Activated T-helper 2 cell treated with anti-CD3 and anti-CD28 coated beads, Interferon-gamma antibody, Interleukin-2, Interleukin-4, amounts not matched to agents 10 μg/mL and 5 μg/mL and 100 μg/mL, durations not matched to agents 14 hours and 24 hours and 36 hours (primary cell): ENCODE measurements around the gene RNF112. TPM values are rescaled to one million over a fixed set of nuclear protein-coding genes. Genes with fewer than 3 reads are reported as not detected.
A peak's percentile ranks its signal among the peaks of the same experiment; 100 is the strongest.

Experiments used
- DNase-seq: peaks from one replicate; pipeline ENCODE4 v3.0.0; 2021; ENCODE audit warnings: low spot score
- H3K27ac Mint-ChIP-seq: one replicate; pipeline ENCODE4 v1.8.0; 2021; ENCODE audit warnings: mixed read lengths
- H3K27me3 Mint-ChIP-seq: one replicate; pipeline ENCODE4 v1.8.0; 2021; ENCODE audit warnings: low read depth, mixed read lengths
- H3K36me3 Mint-ChIP-seq: one replicate; pipeline ENCODE4 v1.8.0; 2021; ENCODE audit warnings: low read depth, mixed read lengths
- H3K4me1 Mint-ChIP-seq: one replicate; pipeline ENCODE4 v1.8.0; 2021; ENCODE audit warnings: low read depth, mixed read lengths
- H3K4me3 Mint-ChIP-seq: one replicate; pipeline ENCODE4 v1.8.0; 2021; ENCODE audit warnings: low read depth, mild to moderate bottlenecking, moderate library complexity, mixed read lengths
- H3K9me3 Mint-ChIP-seq: one replicate; pipeline ENCODE4 v1.8.0; 2021; ENCODE audit warnings: mixed read lengths
- intact Hi-C: fragments of 100-400 bp; cut with micrococcal nuclease; formaldehyde crosslinking; loops from one replicate; pipeline ENCODE4 v1.15.1; 2023
- total RNA-seq: library from RNA; stranded (reverse); gene quantifications from 2 replicates; pipeline ENCODE4 v1.2.3, GENCODE V29; 2022

RNF112 gene
- total RNA-seq, result 0.16 and 0.32 TPM in 2 replicates

GRCh38 chr17:19410875-19411620 lies at the start of gene RNF112:
RNF112 (plus strand) TSS chr17:19411232; CDS start chr17:19411409, 177 bp downstream.
- Mint-ChIP-seq H3K36me3 (no peaks in the 10 kb centered on the region), H3K4me3 (no peak within 1 kb of the TSS), H3K27ac (no peak within 1 kb of the TSS), H3K4me1 (no peaks in the 10 kb centered on the region), H3K27me3 (no peaks in the 10 kb centered on the region), H3K9me3 (no peaks in the 10 kb centered on the region)
- DNase-seq, result no peak
- intact Hi-C loops, result no loop called here

DNA sequence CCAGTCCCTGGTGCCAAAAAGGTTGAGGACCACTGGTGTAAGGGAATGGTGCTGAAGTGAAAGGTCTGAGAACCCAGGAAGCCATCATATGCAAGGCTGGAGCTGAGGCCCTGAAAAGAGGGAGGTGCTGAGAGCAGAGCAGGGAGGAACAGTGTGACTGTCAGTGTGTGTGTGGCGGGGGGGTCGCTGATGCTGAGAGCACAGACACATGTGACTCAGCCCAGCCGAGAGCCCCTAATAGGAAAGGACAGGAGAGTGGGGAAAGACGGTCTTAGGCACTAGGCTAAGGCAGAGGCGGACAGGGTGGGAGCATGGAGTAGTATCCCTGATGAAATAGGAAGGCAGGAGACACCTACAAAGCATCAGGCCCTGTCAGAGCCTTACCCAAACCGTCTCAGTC lies 49.7 kb upstream of the RNF112 start:
- intact Hi-C loops, result no loop called here

DNA sequence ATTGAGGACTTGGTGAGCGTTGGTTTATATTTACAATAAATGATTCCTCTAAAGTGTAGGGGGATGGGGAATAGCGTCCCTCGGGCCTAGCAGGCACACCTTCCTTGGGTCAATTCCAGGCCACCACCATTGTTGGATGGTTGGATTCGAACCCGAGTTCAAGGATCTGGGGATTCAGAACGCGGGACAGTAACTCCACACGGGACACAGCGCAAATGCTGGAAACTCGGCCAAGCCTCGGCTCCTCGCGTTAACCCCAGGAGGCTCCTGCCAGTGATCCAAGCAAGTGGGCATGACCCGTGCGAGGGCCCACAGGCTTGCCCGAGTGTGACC lies 49.1 kb upstream of the RNF112 start:
- peaks cover 3% of the 10 kb centered on the region for H3K4me1 Mint-ChIP-seq
- intact Hi-C loops, result loop anchor here (1.0 kb wide), 2 partner anchors 16 to 85 kb away; partner anchors contain the start of gene MAPK7
- H3K36me3 Mint-ChIP-seq, result no peaks in the 10 kb centered on the region
- H3K4me3 Mint-ChIP-seq, result peak overlapping the region; percentile 70
- no peak for DNase-seq
- no peaks in the 10 kb centered on the region for H3K9me3 Mint-ChIP-seq
- H3K27me3 Mint-ChIP-seq, result peaks cover 16% of the 10 kb centered on the region
- no peak overlapping the region for H3K27ac Mint-ChIP-seq

More for the DNA sequence above, 49.7 kb upstream of the RNF112 start:
- Mint-ChIP-seq H3K4me3 (peak overlapping the region; percentile 51), H3K9me3 (no peaks in the 10 kb centered on the region), H3K36me3 (no peaks in the 10 kb centered on the region), H3K4me1 (peaks cover 3% of the 10 kb centered on the region), H3K27ac (no peak overlapping the region), H3K27me3 (peaks cover 16% of the 10 kb centered on the region)
- no peak for DNase-seq

- Mint-ChIP-seq H3K27me3 (peaks cover 16% of the 10 kb centered on the region), H3K36me3 (no peaks in the 10 kb centered on the region), H3K4me3 (peak within 1 kb of the TSS; percentile 85), H3K27ac (peak within 1 kb of the TSS; percentile 29), H3K9me3 (no peaks in the 10 kb centered on the region), H3K4me1 (peaks cover 3% of the 10 kb centered on the region)
- intact Hi-C loops, result loop anchor here (1.0 kb wide), 2 partner anchors 16 to 85 kb away; partner anchors contain the start of gene MAPK7
- peak; percentile 84 for DNase-seq
Observed at GRCh38 chr17:19362277-19363113, 48.5 kb upstream of the RNF112 start, which contains the start of gene B9D1. B9D1 (minus strand) TSS chr17:19362723; CDS start chr17:19362569, 154 bp downstream.

DNA sequence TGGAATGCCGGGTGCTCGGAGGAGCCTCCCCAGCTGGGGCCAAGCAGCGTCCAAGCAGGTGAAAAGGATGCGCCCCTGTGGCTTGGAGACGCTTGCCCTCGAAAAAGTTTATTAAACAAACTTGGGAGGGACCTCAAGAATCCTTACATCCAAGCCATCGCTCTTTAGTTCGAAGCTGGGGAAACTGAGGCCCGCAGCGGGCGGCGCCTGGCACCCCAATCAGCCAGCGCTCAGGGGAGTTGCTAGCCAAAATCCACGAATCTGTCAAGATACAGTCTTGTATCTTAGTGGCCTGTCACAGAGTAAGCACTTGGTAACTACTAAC lies 48.0 kb upstream of the RNF112 start:
- Mint-ChIP-seq H3K4me1 (peaks cover 3% of the 10 kb centered on the region), H3K36me3 (no peaks in the 10 kb centered on the region), H3K9me3 (no peaks in the 10 kb centered on the region), H3K27ac (no peak overlapping the region), H3K4me3 (peak overlapping the region; percentile 85), H3K27me3 (peaks cover 15% of the 10 kb centered on the region)
- no peak for DNase-seq
- intact Hi-C loops, result no loop called here

- Mint-ChIP-seq H3K4me3 (no peak overlapping the region), H3K27me3 (peaks cover 13% of the 10 kb centered on the region), H3K9me3 (no peaks in the 10 kb centered on the region), H3K36me3 (no peaks in the 10 kb centered on the region), H3K27ac (no peak overlapping the region), H3K4me1 (peaks cover 7% of the 10 kb centered on the region)
- DNase-seq, result no peak
- intact Hi-C loops, result no loop called here
Observed at GRCh38 chr17:19363460-19364035, 47.5 kb upstream of the RNF112 start.

DNA sequence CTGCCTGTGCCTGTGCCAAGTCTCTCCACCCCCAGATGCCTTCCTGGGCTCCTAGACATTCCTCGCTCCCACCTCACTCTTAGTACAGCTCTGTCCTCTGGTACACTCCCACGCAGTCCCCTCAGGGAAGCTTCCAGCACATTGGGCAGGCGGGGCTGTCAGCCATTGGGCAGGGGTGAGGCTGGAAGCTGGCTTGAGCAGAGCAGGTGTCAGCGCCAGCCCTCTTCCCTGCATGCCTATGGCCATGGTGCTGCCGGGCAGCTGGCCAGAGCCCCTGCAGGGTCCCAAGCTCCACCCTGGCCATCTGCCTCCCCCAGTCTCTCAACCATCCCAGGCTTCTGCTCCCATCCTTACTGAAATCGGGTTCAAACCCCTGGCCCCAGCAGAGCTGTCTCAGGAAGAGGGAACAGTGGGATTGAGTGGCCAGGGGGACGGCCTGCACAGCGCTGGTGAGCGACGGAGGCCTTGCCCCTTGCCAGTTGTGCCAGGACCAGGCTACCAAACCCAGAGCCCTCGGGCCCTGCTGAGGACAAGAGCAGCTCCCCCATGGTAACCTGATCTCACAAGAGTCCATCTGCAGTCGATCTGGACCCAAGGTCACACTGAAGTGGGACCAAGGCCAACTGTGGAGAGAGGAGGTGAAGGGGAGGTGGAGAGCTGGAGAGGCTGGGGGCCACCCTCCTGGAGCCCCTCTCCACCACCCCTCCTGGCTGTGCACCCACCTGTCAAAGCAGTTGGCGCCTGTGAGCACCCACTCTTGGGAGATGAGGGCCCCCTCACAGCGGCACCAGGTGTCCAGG lies 46.1 kb upstream of the RNF112 start:
- H3K9me3 Mint-ChIP-seq, result no peaks in the 10 kb centered on the region

GRCh38 chr17:19365499-19365817 lies 45.6 kb upstream of the RNF112 start:
- no peaks in the 10 kb centered on the region for H3K9me3 Mint-ChIP-seq
- H3K27ac Mint-ChIP-seq, result no peak overlapping the region
- no peak overlapping the region for H3K4me3 Mint-ChIP-seq
- no peak for DNase-seq
- intact Hi-C loops, result no loop called here
- peaks cover 6% of the 10 kb centered on the region for H3K27me3 Mint-ChIP-seq
- H3K36me3 Mint-ChIP-seq, result no peaks in the 10 kb centered on the region
- peaks cover 22% of the 10 kb centered on the region for H3K4me1 Mint-ChIP-seq

More for the DNA sequence above, 46.1 kb upstream of the RNF112 start:
- H3K27me3 Mint-ChIP-seq, result peaks cover 10% of the 10 kb centered on the region
- H3K27ac Mint-ChIP-seq, result no peak overlapping the region
- no peak for DNase-seq
- no peaks in the 10 kb centered on the region for H3K36me3 Mint-ChIP-seq
- intact Hi-C loops, result no loop called here
- H3K4me1 Mint-ChIP-seq, result peaks cover 17% of the 10 kb centered on the region
- H3K4me3 Mint-ChIP-seq, result no peak overlapping the region

DNA sequence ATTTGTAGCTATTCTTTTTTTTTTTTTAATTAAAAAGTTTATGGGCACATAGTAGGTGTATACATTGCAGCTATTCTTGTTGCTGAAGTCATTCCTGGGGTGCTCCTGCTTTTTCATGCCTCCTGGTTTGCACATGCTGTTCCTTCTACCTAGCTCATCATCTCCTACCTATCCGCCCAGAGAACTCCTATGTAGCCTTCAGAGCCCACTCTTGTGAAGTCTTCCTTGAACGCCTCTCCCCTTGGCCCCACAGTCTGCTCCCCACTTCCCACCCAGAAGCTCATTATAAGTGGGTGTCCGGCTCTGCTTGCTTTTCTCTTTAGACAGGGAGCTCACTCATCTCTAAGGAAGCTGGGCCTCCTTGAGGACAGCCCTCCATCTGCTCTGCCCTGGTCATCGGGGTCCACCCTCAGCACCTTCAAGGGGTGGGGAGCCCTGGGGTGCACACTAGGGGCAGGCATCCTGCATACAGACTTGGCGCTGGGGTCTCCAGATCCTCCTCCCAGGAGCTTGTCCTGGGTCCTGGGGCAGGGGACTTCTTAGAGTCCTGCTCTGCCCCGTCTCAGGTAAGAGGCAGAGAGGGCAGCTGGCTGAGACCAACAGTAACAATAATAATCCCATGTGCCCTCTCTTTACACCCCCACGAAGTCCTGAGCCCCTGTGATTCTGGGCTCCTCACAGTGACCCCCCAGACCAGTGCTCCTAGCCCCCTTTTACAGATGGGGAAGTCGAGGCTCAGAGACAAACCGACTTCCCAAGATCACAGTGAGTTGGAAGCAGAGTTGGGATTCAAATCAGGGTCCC lies 45.0 kb upstream of the RNF112 start:
- intact Hi-C loops, result no loop called here
- peaks cover 26% of the 10 kb centered on the region for H3K4me1 Mint-ChIP-seq

DNA sequence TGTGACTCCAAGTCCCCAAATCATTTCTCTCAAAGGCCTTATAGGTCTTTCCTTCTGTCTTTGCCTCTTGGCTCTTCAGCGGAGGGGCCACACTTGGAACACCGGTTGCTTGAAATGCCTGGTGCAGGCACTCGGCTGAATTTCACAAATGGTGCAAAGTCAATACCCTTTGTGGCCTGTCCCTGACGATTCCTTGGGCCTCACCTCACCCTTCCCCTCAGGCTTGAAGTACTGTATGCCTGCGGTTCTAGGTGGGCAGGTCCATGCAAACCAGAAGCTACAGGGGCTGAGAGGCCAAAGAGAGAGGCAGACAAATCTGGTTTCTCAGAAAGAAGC lies 44.4 kb upstream of the RNF112 start:
- H3K27me3 Mint-ChIP-seq, result peaks cover 3% of the 10 kb centered on the region
- no peaks in the 10 kb centered on the region for H3K9me3 Mint-ChIP-seq
- DNase-seq, result no peak
- H3K27ac Mint-ChIP-seq, result no peak overlapping the region
- intact Hi-C loops, result no loop called here
- H3K36me3 Mint-ChIP-seq, result no peaks in the 10 kb centered on the region
- no peak overlapping the region for H3K4me3 Mint-ChIP-seq
- peaks cover 29% of the 10 kb centered on the region for H3K4me1 Mint-ChIP-seq

More for the DNA sequence above, 45.0 kb upstream of the RNF112 start:
- Mint-ChIP-seq H3K27ac (no peak overlapping the region), H3K9me3 (no peaks in the 10 kb centered on the region), H3K36me3 (no peaks in the 10 kb centered on the region), H3K27me3 (peaks cover 6% of the 10 kb centered on the region), H3K4me3 (no peak overlapping the region)
- no peak for DNase-seq

DNA sequence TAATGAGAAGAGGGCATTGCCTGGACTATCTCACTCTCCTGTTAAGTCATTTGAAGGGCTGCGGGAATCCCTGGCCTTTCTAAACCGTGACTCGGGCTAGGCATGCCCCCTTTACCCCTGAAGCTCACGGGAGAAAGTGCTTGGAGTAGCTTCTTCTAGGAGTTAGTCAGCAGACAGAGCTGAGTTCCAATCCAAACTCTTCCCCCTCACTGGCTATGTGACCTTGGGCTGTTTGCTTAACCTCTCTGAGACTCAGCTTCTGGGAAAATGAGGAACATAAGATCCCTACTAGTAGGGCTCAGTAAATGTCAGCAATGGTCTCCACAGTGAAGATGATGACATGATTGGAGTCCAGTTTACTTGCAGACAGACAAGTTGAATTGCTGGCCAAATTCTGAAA lies 42.8 kb upstream of the RNF112 start:
- DNase-seq, result no peak
- no peak overlapping the region for H3K27ac Mint-ChIP-seq
- intact Hi-C loops, result no loop called here
- no peak overlapping the region for H3K4me3 Mint-ChIP-seq
- H3K27me3 Mint-ChIP-seq, result peaks cover 3% of the 10 kb centered on the region
- no peaks in the 10 kb centered on the region for H3K36me3 Mint-ChIP-seq
- H3K4me1 Mint-ChIP-seq, result peaks cover 36% of the 10 kb centered on the region
- H3K9me3 Mint-ChIP-seq, result no peaks in the 10 kb centered on the region
